ENCODE measurements around the gene C8G.

The C8G gene

DNA sequence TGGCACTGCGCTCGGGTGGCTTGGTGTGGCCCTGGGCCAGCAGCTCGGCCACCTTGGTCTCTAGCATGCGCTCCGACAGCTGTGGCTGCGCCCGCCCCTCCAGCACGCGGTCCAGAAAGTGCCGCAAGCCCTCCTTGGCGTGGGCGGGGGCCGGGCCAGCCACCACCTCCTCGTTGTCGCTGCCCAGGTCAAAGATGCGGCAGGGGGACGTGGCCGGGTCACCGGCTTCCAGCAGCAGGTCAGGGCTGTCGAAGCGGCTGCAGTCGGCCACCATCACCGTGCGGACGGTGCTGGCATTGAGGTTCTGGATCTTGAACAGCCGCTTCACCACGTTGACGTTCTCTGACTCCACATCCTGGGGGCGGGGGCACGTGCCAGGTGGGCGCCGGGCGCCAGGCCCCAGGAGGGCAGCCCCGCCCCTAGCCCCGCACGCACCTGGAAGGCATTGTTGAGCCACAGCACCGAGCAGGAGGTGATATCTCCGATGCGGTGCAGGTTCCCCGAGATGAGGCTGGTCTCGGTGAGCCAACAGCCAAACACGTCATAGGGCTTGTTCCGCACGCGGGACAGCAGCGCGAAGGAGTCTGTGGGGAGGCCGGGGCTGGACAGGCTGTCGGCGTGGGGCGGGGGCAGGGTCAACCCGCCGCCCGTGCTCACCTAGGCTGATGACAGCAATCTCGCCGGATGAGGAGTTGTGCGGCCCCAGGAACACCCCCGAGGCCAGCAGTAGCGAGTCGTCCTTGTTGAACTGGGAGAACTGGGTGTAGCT is 2.7 kb upstream of the C8G start:
- DNase-seq = no peak

DNA sequence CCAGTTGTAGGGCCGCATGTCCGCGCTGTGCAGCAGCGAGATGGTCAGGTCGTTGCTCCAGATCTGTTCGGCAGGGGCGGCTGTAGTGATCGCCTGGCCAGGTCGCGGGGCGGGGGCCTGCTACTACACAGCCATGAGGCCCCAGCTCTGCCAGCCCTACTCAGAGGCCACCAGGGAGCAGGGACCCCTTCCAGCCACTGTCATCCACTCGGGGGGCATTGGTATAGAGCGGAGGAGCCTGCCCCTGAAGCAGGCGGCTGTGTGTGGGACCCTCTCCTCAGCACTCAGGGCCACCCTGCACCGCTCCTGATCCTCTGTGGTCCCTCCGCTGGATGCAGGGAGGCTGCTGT is 2.2 kb upstream of the C8G start:
- no peak for DNase-seq

DNA sequence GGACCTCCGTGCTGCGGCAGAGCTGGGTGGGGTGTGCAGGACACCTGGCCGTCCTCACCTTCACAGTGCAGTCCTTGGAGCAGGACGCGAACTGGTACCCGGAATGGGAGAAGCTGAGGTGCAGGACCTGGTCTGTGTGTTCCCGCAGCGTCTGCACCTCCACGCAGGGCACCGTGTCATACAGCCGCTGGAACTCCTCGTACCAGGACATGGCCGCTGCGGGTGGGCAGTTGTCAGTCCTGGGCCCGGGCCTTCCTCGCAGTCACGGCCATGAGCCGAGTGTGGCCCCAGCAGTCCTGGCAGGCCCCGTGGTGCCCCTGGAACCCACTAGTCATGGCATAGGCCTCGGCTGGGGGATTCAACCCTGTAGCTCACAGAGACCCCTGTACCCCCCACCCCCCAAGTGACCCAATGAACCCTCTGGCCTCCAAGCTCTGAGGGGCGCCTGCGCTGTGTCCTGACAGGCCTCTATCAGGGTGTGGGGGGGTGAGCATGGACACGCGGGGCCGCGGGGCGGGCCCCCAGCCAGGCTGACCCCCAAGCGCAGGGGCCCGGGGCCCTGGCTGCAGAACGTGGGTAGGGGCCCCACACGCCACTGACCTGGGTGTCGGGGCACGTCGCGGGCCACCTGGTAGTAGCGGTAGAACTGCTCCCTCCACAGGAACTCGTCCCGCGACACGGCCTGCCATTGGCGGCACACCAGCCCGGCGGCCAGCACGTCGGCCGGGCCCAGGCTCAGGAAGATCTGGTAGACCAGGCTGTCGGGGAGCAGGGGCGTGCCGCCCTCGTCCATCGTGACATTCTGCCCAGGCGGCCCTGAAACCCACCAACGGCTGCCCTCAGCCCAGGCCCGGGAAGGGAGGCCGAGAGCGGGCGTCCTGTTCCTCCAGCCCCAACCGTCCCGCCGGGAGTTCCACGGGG is 1.5 kb upstream of the C8G start:
- DNase-seq = no peak

DNA sequence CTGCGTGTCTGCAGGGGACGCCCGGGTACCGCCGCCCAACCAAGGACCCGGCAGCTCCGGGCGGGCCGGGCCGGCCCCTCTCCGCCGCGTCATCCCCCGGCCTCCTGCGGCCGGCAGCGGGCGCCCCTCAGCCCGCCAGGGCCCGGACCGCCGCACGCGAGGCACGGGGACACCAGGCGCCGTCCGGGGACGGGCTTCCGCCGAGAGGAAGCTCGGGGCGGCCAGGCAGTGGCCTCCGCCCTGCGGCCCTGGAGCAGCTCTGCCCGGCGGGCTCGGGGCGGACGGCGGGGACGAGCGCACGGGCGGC is 878 bp upstream of the C8G start:
- no peak for DNase-seq

DNA sequence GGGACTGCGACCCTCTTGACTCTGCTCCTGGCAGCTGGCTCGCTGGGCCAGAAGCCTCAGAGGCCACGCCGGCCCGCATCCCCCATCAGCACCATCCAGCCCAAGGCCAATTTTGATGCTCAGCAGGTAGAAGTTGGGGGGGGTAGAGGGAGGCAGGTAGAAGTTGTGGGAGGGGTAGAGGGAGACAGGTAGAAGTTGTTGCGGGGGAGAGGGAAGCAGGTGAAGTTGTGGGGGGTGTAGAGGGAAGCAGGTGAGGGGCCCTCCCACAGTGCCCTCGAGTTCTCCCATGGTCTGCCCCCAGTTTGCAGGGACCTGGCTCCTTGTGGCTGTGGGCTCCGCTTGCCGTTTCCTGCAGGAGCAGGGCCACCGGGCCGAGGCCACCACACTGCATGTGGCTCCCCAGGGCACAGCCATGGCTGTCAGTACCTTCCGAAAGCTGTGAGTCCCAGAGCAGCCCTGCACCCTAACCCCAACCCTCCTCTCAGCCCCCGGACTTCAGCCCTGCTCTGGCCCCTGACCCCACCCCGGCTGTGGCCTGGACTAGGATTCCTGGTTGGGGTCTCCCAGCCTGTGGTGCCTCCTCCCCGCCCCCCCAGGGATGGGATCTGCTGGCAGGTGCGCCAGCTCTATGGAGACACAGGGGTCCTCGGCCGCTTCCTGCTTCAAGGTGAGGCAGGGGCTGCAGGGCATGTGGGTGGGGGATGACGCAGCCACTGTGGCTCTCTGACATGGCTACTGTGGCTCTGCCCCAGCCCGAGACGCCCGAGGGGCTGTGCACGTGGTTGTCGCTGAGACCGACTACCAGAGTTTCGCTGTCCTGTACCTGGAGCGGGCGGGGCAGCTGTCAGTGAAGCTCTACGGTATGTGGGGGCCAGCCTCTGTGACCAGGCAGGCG is 537 bp downstream of the C8G start:
- no peak for DNase-seq

DNA sequence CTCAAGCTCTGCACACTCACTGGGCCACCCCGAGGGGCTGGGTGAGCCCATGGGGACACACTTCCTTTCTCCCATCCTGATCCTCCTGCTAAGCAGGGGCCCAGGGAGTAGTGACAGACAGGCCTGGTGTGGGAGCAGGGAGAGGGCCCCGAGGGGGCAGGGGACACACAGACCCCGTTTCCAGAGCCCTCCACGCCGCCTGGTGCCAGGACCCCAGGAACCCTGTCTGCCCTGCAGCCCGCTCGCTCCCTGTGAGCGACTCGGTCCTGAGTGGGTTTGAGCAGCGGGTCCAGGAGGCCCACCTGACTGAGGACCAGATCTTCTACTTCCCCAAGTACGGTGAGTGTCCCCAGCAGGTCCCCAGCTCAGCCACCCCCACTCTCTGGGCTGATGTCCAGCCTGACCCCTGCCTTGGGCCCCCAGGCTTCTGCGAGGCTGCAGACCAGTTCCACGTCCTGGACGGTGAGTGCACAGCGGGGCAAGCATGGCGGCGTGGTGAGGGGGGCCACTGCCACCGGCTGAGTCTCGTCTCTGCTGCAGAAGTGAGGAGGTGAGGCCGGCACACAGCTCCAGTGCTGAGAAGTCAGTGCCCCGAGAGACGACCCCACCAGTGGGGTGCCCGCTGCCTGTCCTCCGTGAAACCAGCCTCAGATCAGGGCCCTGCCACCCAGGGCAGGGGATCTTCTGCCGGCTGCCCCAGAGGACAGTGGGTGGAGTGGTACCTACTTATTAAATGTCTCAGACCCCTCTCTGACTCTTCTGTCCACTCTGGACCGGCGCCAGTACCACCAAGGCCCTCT is 1.4 kb downstream of the C8G start:
- DNase-seq = no peak

DNA sequence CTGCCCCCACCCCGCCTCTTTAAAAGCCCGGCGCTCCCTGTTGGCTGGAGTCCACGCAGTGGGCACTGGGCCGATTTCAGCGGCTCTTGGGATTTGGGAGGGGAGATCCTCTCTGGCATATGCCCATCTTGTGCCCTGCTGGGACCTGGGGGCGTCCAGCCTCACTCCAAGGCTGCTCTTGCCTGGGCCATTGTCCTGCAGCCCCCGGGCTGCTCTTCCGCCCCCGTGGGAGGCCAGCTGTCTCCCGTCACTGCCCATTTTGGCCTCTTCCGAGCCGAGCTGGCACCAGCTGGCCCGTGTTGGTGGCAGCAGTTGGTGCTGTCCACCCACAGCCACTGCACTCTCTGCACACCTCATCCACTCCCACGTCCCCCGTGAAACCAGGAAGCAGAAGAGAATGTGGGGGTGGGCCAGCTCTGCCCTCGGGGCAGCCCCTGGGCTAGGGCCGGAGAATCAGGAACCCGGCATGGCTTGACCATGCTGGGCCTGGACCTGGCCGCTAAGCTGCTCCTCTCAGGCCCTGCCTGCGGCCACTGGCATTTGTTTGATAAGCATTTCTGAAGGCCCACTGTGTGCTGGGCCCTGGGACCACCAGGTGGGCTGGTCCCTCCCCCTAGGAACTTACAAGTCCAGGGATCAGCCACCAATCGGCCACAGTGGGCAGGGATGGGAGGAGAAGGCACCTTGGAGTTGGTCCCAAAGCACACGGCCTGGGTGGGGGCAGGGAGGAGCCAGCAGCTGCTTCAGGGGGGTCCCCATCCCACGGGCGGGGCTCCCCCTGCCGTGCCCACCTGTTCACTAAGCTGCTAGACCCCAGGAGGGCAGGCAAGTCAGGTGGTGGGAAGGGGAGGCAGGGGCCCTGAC is 2.2 kb downstream of the C8G start:
- no peak for DNase-seq

DNA sequence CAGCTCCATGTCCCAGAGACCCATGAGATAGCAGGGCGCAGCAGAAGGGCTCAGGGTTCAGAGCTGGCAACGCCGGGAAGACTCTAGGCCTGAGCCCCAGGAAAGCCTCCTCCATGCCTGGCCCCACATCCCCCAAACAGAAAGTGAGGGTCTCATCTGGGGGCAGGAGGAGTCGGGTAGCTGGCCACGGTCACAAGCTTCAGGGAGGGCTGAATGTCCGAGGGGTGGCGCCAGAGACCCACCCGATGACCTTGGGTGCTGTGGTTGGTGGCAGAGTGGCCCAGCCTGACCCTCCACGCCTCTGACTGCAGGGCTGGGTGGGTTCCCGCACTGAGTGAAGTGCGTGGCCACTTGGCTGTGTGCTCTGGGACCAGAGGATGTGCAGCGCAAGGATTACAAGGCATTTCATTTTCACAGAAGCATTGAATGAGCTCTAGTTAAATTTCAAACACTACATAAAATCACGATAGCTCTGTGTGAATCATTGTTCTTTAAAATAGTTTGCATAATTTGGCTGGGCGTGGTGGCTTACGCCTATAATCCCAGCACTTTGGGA is 3.0 kb downstream of the C8G start:
- peak; percentile 11 for DNase-seq

DNA sequence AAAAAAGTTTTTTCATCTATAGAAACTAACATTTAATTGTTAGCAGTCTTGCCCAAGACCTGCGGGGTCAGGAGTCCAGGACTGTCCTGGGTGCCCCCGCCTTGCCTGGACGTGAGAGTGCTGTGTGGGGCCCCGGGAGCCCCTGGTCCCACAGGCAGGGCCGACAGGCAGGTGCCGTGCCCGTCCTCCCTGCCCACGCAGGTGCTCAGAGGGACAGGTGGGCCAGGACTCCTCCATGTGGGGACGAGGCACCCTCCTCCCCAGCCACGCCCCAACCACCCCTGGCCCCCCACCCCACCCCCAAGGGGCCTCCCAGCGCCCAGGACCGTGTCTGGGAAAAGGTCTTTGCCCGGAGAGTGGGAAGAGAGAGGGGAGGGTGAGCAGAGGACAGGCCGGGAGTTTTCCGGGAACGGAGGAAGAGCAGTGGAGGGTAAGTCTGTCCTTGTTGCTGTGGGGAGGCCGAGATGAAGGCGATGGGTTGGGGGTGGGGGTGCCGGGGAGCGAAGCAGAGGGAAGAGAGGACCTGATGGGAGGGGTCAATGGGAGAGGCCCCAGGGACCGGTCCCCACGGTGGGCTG is 4.3 kb downstream of the C8G start:
- peak; percentile 16 for DNase-seq

DNA sequence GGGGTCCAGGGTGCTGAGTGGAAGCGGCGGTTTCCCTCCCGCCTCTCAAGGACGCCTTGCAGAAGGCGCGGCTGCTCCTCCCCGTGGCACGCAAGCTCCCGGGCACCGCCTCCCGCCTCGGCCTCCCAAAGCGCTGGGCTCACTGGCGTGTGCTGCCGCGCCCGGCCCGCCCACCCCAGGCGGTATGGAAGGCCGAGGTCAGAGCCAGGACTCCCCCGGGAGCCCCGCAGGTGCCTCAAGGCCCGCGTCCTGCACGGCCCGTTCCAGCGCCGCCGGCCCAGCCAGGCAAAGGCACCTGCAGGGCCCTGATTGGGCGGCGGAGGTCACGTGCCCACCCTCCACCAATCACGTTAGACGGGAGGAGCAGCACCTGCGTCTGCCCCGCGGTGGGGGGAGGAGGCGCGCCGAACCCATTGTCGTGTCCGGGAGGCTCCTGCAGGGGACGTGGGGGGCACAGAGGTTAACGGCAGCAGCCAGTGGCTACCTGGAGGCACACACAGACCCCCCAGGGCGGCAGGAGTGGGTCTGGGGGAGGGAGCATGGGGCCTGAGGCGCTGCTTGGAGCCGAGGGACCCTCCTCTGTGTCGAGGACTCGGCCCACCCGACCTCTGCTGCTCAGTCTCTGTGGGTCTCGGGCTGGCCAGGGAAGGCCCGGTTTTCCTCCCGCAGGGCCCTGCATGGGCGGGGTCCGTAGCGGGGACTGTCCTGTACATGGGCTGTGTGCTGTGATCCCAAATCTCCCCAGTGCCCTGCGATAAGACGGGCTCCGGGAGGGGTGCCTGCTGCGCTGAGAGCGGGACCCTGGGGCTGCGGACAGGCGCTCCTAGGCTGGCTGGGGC is 5.0 kb downstream of the C8G start:
- peak; percentile 93 for DNase-seq

DNA sequence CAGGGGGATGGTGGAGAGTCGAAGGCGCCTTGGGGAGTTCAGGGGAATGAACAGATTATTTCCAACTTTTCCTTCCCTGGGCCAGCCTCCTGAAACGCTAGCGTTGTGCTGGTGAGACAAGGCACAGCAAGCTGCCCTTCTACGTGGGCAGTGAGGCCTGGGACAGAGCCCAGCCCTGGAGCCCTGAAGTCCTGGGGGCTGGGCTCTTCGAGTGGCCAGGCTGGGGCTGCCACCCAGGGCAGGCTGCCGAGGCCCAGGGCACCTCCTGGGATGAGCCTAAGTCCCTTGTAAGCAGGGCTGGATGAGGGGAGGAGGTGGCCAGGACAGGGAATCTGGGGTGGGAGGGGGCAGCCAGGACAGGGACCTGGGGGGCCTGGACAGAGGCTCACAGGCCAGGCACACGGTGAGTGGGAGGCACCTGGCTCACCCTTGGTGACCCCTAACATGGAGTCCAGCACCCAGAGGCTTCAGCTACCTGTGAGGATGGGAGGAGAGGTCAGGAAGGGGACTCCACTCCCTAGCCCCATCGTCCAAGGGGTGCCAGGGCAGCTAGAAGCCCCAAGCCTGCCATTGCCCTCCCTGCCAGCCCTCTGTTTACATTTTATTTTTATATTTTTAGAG is 5.7 kb downstream of the C8G start:
- DNase-seq = no peak

DNA sequence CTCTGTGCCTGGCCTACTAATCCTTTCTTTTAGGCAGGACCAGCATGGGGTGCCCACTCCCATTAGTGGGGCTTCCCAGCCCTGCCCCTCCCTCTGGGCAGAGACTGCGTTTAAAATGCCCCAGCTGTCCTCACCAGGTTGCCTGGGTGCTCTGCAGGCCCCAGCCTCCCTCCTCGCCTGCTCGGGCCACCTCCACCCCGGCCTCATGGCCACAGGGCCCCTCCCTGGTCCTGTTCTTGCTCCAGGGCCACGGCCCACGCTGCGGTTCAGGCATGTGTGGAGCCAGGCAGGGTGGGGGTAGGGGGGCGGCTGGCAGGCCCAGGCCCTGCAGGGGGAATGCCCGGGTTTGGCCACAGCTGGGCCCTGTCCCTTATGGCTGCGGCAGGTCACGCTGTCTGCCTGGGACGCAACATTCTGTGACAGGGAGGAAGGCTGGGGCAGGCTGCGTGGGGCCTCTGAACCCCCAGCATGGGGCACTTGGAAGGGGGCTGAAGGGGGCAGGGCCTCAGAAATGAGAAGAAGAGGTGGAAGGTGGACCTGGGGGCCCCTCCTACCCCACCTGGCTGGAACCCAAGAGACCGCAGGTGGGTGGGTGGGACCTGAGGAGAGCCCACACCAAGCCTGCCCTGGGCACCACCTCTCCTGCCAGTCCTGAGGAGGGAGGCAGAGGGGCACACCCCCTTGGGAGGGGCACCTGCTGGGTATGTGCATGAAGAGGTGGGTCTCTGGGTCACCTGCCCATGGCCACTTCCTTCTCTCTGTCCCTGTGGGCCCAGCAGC is 6.7 kb downstream of the C8G start, which contains the start of gene LCN12:
TSS of gene LCN12 (plus strand) at position 733 of the 780 bp plus-strand sequence. CDS start 55 bp downstream, outside the sequence.
- peak; percentile 20 for DNase-seq

DNA sequence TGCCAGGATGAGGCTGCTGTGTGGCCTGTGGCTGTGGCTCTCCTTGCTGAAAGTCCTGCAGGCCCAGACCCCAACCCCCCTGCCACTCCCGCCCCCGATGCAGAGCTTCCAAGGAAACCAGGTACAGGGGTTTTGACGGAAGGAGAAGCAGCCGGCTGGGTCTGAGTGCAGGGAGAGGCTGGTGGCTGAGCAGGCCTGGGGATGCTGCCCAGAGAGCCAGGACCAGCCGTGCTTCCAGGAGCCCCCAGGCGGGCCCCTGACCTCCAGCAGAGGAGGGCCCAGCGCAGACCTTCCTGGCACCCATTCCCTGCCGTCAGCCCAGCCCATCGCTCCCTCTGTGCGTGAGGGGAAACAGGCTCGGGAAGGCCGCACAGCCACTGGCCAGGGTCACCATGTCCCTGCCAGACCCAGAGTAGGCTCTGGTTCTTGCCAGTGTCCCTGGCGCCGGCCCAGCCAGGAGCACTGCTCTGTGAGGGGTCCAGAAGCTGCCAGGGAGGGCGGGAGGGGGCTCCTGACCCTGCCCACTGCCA is 7.3 kb downstream of the C8G start:
- DNase-seq = no peak

DNA sequence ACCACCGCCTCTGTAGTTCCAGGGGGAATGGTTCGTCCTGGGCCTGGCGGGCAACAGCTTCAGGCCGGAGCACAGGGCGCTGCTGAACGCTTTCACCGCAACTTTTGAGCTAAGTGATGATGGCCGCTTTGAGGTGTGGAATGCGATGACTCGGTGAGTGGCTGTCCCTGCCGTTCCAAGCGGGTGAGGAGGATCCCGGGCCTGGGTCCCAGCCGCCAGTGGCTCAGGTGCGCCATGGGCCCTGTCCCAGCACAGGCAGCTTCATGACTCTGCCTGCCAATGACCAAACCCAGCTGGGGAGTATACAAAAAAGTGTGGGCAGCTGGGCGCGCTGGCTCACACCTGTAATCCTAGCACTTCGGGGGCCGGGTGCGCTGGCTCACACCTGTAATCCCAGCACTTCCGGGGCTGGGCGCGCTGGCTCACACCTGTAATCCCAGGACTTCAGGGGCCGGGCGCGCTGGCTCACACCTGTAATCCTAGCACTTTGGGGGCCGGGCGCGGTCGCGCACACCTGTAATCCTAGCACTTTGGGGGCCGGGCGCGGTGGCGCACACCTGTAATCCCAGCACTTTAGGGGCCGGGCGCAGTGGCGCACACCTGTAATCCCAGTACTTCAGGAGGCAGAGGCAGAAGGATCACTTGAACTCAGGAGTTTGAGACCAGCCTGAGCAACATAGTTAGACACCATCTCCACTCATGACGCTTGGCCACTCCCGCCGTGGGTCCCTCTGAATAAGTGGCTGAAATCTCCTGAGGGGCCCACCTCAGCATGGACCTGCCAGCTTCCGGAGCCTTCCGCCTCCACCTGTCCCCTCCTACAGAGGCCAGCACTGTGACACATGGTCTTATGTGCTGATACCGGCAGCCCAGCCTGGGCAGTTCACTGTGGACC is 8.1 kb downstream of the C8G start:
- DNase-seq = no peak

DNA sequence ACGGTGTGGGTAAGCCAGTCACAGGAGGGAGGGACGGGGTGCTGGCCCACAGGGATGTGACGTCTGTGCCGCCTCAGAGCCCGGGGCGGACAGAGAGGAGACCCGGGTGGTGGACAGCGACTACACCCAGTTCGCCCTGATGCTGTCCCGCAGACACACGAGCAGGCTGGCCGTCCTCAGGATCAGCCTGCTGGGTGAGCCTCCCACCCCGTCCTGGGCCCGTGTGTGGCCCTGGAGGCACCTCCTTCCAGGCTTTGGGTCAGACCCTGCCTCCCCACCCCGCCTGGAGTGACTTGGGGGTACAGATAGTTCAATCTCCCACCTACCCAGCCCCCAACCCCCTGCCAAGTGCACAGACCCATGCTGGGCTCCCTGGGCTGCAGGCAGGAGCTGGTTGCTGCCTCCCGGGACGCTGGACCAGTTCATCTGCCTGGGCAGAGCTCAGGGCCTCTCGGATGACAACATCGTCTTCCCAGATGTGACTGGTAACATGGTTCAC is 8.8 kb downstream of the C8G start:
- no peak for DNase-seq

DNA sequence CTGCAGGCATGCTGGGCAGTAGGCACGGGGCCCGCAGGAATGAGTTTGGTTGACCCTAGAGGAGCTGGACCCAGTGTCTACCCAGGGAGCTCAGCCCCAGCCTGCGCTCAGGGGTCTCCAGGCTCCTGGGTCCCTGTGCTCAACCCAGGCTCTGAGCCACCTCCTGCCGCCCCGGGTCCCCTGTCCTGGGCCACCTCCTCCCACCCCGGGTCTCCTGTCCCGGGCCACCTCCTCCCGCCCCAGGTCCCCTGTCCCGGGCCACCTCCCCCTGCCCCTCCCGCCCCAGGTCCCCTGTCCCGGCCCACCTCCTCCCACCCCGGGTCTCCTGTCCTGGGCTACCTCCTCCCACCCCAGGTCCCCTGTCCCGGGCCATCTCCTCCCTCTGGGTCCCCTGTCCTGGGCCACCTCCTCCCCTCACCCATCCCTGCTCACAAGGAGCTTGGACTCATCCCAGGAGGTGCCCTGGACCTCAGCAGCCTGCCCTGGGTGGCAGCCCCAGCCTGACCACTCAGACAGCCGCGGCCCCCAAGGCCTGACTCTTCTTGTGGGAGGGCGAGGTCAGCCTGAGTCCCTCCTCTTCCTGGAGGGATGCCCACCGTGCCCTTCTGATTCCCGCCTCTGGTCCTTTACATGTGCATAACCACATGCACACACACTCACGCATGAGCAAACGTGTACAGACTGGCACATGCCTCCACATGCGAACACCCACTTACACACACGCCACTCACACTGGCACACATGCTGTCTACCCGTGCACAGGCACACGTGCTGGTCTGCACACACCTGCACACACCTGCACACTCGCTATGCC is 9.4 kb downstream of the C8G start:
- no peak for DNase-seq

Measured in NCI-H510A treated with DMSO at 0.1 percent for 48 hours (cell line).